Fibroblast of the aortic adventitia (primary cell): Measurements from ENCODE around the gene DNAH6. TPM values are rescaled to one million over a fixed set of nuclear protein-coding genes. Genes with fewer than 3 reads are reported as not detected.
"Not testable (repeated sequence)": the region's sequence is repeated elsewhere in the genome, so short reads cannot be mapped to it uniquely, and the experiment has no call there.

Experiments used
- DNase-seq: peaks from one replicate; pipeline ENCODE4 v3.0.0-alpha.2; 2010; ENCODE audit warnings: low read depth
- H3K4me3 ChIP-seq: 2 replicates; pipeline ENCODE4 v1.5.1; 2011; ENCODE audit warnings: low read depth, mild to moderate bottlenecking, control low read depth, low read length, moderate library complexity
- CTCF ChIP-seq: IDR thresholded peaks from 2 replicates; pipeline ENCODE4 v1.5.1; 2011; ENCODE audit warnings: mild to moderate bottlenecking, low read length, control low read depth, inconsistent platforms; ENCODE audit not compliant: insufficient read depth
- total RNA-seq: library from RNA; depleted of rRNA; stranded (reverse); fragments of >200 nt; gene quantifications from 2 replicates; pipeline ENCODE4 v1.2.3, GENCODE V29; 2012; ENCODE audit warnings: low replicate concordance

The DNAH6 gene
- under 0.01 and 0.49 TPM in 2 replicates for total RNA-seq

GRCh38 chr2:84516234-84516986 is at the start of gene DNAH6:
DNAH6 (plus strand) TSS chr2:84516498; CDS start chr2:84517827, 1,329 bp downstream.
- no peak for TF ChIP-seq CTCF
- DNase-seq: peak; percentile 92
- peak within 1 kb of the TSS; percentile 74 for H3K4me3 ChIP-seq

GRCh38 chr2:84467389-84467788 is 48.9 kb upstream of the DNAH6 start:
- no peak for DNase-seq
- no peak for TF ChIP-seq CTCF
- no peak overlapping the region for H3K4me3 ChIP-seq

- peak; percentile 66 for DNase-seq
- H3K4me3 ChIP-seq: not testable (repeated sequence)
Observed at GRCh38 chr2:84472423-84472822, 43.9 kb upstream of the DNAH6 start.

- H3K4me3 ChIP-seq: no peak overlapping the region
- TF ChIP-seq CTCF: no peak
- DNase-seq: no peak
Observed at GRCh38 chr2:84472856-84473565, 43.3 kb upstream of the DNAH6 start.

GRCh38 chr2:84474176-84474575 is 42.1 kb upstream of the DNAH6 start:
- no peak overlapping the region for H3K4me3 ChIP-seq
- no peak for TF ChIP-seq CTCF
- DNase-seq: no peak

GRCh38 chr2:84477886-84478285 is 38.4 kb upstream of the DNAH6 start:
- no peak for DNase-seq
- TF ChIP-seq CTCF: no peak
- H3K4me3 ChIP-seq: no peak overlapping the region

GRCh38 chr2:84478867-84479266 is 37.4 kb upstream of the DNAH6 start:
- TF ChIP-seq CTCF: no peak
- H3K4me3 ChIP-seq: no peak overlapping the region
- no peak for DNase-seq
